ENCODE data around the gene RACGAP1. TPM values are rescaled to one million over a fixed set of nuclear protein-coding genes. Genes with fewer than 3 reads are reported as not detected.

RACGAP1 gene
- total and polyA plus RNA-seq, 2 of the 8 experiments (the other 6 are each of a cell fraction or from before 2014, with no cell fraction given), result 18.0 to 66.3 TPM

GRCh38 chr12:49959685-49960473, 65.4 kb downstream of the RACGAP1 start:
- Histone ChIP-seq H3K9me3 (ENCODE audit: insufficient read depth in 2 of 2, low read depth in 1 of 2, low read length in 1 of 2) (no peaks in the 10 kb centered on the region), H3K36me3 (ENCODE audit: control insufficient read depth in 2 of 4, insufficient read depth in 4 of 4, low read length in 3 of 4) (no peaks in the 10 kb centered on the region), H4K91ac (replicated peaks; ENCODE audit: insufficient read length, low read length) (peak overlapping the region; percentile 18), H3K79me2 (ENCODE audit: control insufficient read depth in 1 of 2, insufficient read depth in 2 of 2, low read length in 2 of 2) (no peaks in the 10 kb centered on the region), H2AFZ (ENCODE audit: low read length) (no peak overlapping the region), H4K20me1 (replicated peaks in 1 of 2; ENCODE audit: control insufficient read depth in 1 of 2, insufficient read depth in 2 of 2, low read length in 2 of 2) (no peaks in the 10 kb centered on the region), H4K8ac (ENCODE audit: extremely low read depth, insufficient read depth, low read length) (no peak overlapping the region), H2BK15ac (ENCODE audit: low read length) (no peak overlapping the region), H3K9ac (replicated peaks in 1 of 4; ENCODE audit: extremely low read depth in 1 of 4, low read depth in 3 of 4, low read length in 3 of 4) (no peak overlapping the region), H3K27ac (ENCODE audit: low read depth, low read length) (no peak overlapping the region), H2BK20ac (ENCODE audit: low read length) (peak overlapping the region; percentile 86; the same call in 1 of the 2 replicates), H4K5ac (ENCODE audit: insufficient read length, low read depth, low read length) (no peak overlapping the region), H2BK5ac (ENCODE audit: low read depth, low read length) (peak overlapping the region; percentile 18; the same call in 1 of the 2 replicates), H2BK120ac (replicated peaks; ENCODE audit: low read depth, low read length) (no peak overlapping the region), H3K27me3 (replicated peaks in 1 of 4; ENCODE audit: control insufficient read depth in 3 of 4, extremely low read depth in 1 of 4, insufficient read depth in 3 of 4, low read length in 3 of 4) (peaks cover 12 to 66% (median 55%) of the 10 kb centered on the region in 4 experiments), H3K4me2 (ENCODE audit: insufficient read depth in 1 of 2, low read depth in 2 of 2, low read length in 2 of 2) (peak overlapping the region; percentile 46 to 49), H3K4me1 (replicated peaks in 1 of 4; ENCODE audit: control insufficient read depth in 3 of 4, insufficient read depth in 4 of 4, low read length in 3 of 4) (peaks cover 4 to 24% (median 17%) of the 10 kb centered on the region in 4 experiments), H3K14ac (ENCODE audit: insufficient read length) (no peak overlapping the region), H3K56ac (replicated peaks; ENCODE audit: insufficient read length, low read depth, low read length) (no peak overlapping the region), H3K79me1 (ENCODE audit: low read depth, low read length) (no peaks in the 10 kb centered on the region), H3K18ac (ENCODE audit: extremely low read depth, low read length) (peak overlapping the region; percentile 83), H3K23ac (ENCODE audit: insufficient read length) (no peak overlapping the region), H2AK5ac (ENCODE audit: low read depth, low read length) (peak overlapping the region; percentile 2), H2BK12ac (ENCODE audit: low read depth, low read length) (peak overlapping the region; percentile 96; the same call in 1 of the 2 replicates), H3K4me3 (ENCODE audit: extremely low read depth in 1 of 4, insufficient read depth in 2 of 4, low read depth in 3 of 4, low read length in 4 of 4) (peak overlapping the region in 1 of 4 experiments; percentile 59; a peak in 1 of 8 replicates), H3K23me2 (ENCODE audit: low read depth, low read length) (peaks cover 6% of the 10 kb centered on the region; the same call in 1 of the 2 replicates), H3K4ac (replicated peaks; ENCODE audit: insufficient read length, low read depth, low read length) (no peak overlapping the region)
- POLR2A ChIA-PET (ENCODE audit: partially characterized antibody), result interaction anchor here (0.8 to 2.3 kb wide), 4 partner anchors 9 to 21 kb away, joined by 3 to 9 read pairs (median 4); no protein-coding TSS in a partner anchor
- TF ChIP-seq ASH2L (IDR thresholded peaks at IDR 0.05; ENCODE audit: low read length) (peak; percentile 58), CHD2 (IDR thresholded peaks at IDR 0.05; ENCODE audit: low read length) (no peak)
- peak; percentile 88 for FAIRE-seq
- CTCF ChIA-PET (ENCODE audit: partially characterized antibody), result interaction anchor here (0.7 to 7.8 kb wide), 17 partner anchors 8 to 379 kb away, joined by 3 to 86 read pairs (median 4); partner anchors contain the start of genes AQP2 and COX14
- DNase-seq (ENCODE audit: low read depth in 1 of 2, low spot score in 2 of 2), result peak in 1 of 2 experiments; percentile 60
- 27% methylated on average over 11 of the region's 11 CpGs; no CpG with 5 or more reads in 1 of the 2 experiments for WGBS, 2 experiments (ENCODE audit: extremely low coverage in 1 of 2, insufficient coverage in 1 of 2, insufficient read length in 1 of 2, insufficient replicate concordance in 2 of 2, low coverage in 1 of 2, low lambda C conversion rate in 2 of 2, missing lambda C conversion rate in 1 of 2)
